ENCODE results near the gene CENPC.

The CENPC gene

GRCh38 chr4:67570537-67570936 is 25.2 kb upstream of the CENPC start:
- H4K20me1 ChIP-seq (ENCODE audit: insufficient read depth): no peaks in the 10 kb centered on the region
- TF ChIP-seq, protein P1, sequence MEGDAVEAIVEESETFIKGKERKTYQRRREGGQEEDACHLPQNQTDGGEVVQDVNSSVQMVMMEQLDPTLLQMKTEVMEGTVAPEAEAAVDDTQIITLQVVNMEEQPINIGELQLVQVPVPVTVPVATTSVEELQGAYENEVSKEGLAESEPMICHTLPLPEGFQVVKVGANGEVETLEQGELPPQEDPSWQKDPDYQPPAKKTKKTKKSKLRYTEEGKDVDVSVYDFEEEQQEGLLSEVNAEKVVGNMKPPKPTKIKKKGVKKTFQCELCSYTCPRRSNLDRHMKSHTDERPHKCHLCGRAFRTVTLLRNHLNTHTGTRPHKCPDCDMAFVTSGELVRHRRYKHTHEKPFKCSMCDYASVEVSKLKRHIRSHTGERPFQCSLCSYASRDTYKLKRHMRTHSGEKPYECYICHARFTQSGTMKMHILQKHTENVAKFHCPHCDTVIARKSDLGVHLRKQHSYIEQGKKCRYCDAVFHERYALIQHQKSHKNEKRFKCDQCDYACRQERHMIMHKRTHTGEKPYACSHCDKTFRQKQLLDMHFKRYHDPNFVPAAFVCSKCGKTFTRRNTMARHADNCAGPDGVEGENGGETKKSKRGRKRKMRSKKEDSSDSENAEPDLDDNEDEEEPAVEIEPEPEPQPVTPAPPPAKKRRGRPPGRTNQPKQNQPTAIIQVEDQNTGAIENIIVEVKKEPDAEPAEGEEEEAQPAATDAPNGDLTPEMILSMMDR (conservative IDR thresholded peaks at IDR 0.05; ENCODE audit: low read depth, low read length): no peak
- no peaks in the 10 kb centered on the region for H3K36me3 ChIP-seq (ENCODE audit: insufficient read depth)
- H3K4me2 ChIP-seq: no peak overlapping the region
- no peaks in the 10 kb centered on the region for H3K27me3 ChIP-seq (ENCODE audit: insufficient read depth, low read depth)
- H3K79me2 ChIP-seq (ENCODE audit: insufficient read depth, low read depth): no peaks in the 10 kb centered on the region
- no peaks in the 10 kb centered on the region for H3K4me1 ChIP-seq (ENCODE audit: low read depth, poor library complexity, severe bottlenecking)
- H3K9ac ChIP-seq: no peak overlapping the region
- no peak overlapping the region for H3K27ac ChIP-seq
- H3K4me3 ChIP-seq (IDR thresholded peaks at IDR 0.05; ENCODE audit: insufficient read depth, low read depth, low read length): no peak overlapping the region
- no peak overlapping the region for H2AFZ ChIP-seq (ENCODE audit: low read depth)

GRCh38 chr4:67568820-67569219 is 23.5 kb upstream of the CENPC start:
- H3K27me3 ChIP-seq (ENCODE audit: insufficient read depth, low read depth): no peaks in the 10 kb centered on the region
- H3K4me3 ChIP-seq (IDR thresholded peaks at IDR 0.05; ENCODE audit: insufficient read depth, low read depth, low read length): no peak overlapping the region
- no peaks in the 10 kb centered on the region for H3K36me3 ChIP-seq (ENCODE audit: insufficient read depth)
- H4K20me1 ChIP-seq (ENCODE audit: insufficient read depth): no peaks in the 10 kb centered on the region
- TF ChIP-seq, protein P1 (conservative IDR thresholded peaks at IDR 0.05; ENCODE audit: low read depth, low read length): no peak
- H3K4me1 ChIP-seq (ENCODE audit: low read depth, poor library complexity, severe bottlenecking): no peaks in the 10 kb centered on the region
- H3K4me2 ChIP-seq: no peak overlapping the region
- H3K9ac ChIP-seq: no peak overlapping the region
- H3K79me2 ChIP-seq (ENCODE audit: insufficient read depth, low read depth): no peaks in the 10 kb centered on the region
- H3K27ac ChIP-seq: no peak overlapping the region
- H2AFZ ChIP-seq (ENCODE audit: low read depth): no peak overlapping the region

DNA sequence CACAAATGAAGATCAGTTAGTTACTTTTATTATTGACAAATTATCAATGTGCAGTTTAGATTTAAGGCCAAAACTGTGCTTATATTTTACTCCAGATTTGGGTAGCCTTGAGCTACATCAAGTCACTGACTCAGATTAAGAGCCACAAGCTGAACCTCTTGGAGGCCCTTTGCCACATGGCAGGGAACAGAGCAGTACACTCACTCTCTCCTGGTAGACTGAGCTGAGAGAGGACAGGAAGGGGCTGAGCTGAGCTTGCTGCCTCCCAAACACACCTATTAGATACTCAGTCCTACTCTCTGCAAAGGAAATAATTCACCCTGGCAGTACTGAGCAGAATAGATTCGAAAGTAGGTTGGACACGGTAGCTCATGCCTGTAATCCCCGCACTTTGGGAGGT is 21.0 kb upstream of the CENPC start:
- TF ChIP-seq, protein P1 (conservative IDR thresholded peaks at IDR 0.05; ENCODE audit: low read depth, low read length): no peak
- Histone ChIP-seq H2AFZ (ENCODE audit: low read depth) (no peak overlapping the region), H3K9ac (no peak overlapping the region), H3K79me2 (ENCODE audit: insufficient read depth, low read depth) (no peaks in the 10 kb centered on the region), H3K4me3 (IDR thresholded peaks at IDR 0.05; ENCODE audit: insufficient read depth, low read depth, low read length) (no peak overlapping the region), H3K27ac (no peak overlapping the region), H4K20me1 (ENCODE audit: insufficient read depth) (no peaks in the 10 kb centered on the region), H3K4me1 (ENCODE audit: low read depth, poor library complexity, severe bottlenecking) (no peaks in the 10 kb centered on the region), H3K36me3 (ENCODE audit: insufficient read depth) (no peaks in the 10 kb centered on the region), H3K27me3 (ENCODE audit: insufficient read depth, low read depth) (no peaks in the 10 kb centered on the region), H3K4me2 (no peak overlapping the region)

DNA sequence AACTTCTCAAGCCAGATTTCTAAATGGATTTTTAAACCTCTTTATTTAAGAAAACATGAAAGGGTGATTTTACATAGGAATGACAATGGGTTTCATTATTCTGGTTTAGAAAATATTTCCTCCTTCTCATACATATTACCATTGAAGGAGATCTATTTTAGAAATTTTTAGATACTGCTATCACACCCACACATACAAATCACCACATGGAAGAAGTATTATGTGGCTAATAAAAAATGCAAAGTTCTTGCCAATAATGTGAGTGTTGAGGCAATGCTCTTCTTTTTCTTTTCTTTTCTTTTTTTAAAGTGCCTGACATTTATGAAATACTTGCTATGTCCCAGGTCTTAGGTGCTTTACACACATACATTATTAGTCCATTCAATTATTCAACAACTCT is 20.0 kb upstream of the CENPC start:
- H3K79me2 ChIP-seq (ENCODE audit: insufficient read depth, low read depth): no peaks in the 10 kb centered on the region
- no peaks in the 10 kb centered on the region for H3K27me3 ChIP-seq (ENCODE audit: insufficient read depth, low read depth)
- H3K27ac ChIP-seq: no peak overlapping the region
- no peaks in the 10 kb centered on the region for H3K4me1 ChIP-seq (ENCODE audit: low read depth, poor library complexity, severe bottlenecking)
- TF ChIP-seq, protein P1 (conservative IDR thresholded peaks at IDR 0.05; ENCODE audit: low read depth, low read length): no peak
- no peak overlapping the region for H2AFZ ChIP-seq (ENCODE audit: low read depth)
- no peaks in the 10 kb centered on the region for H4K20me1 ChIP-seq (ENCODE audit: insufficient read depth)
- H3K9ac ChIP-seq: no peak overlapping the region
- H3K36me3 ChIP-seq (ENCODE audit: insufficient read depth): no peaks in the 10 kb centered on the region
- no peak overlapping the region for H3K4me3 ChIP-seq (IDR thresholded peaks at IDR 0.05; ENCODE audit: insufficient read depth, low read depth, low read length)
- H3K4me2 ChIP-seq: no peak overlapping the region
